ENCODE measurements around the gene TTLL10. TPM values are rescaled to one million over a fixed set of nuclear protein-coding genes. Genes with fewer than 3 reads are reported as not detected.
A peak's percentile ranks its signal among the peaks of the same experiment; 100 is the strongest.

Gene TTLL10, protein sequence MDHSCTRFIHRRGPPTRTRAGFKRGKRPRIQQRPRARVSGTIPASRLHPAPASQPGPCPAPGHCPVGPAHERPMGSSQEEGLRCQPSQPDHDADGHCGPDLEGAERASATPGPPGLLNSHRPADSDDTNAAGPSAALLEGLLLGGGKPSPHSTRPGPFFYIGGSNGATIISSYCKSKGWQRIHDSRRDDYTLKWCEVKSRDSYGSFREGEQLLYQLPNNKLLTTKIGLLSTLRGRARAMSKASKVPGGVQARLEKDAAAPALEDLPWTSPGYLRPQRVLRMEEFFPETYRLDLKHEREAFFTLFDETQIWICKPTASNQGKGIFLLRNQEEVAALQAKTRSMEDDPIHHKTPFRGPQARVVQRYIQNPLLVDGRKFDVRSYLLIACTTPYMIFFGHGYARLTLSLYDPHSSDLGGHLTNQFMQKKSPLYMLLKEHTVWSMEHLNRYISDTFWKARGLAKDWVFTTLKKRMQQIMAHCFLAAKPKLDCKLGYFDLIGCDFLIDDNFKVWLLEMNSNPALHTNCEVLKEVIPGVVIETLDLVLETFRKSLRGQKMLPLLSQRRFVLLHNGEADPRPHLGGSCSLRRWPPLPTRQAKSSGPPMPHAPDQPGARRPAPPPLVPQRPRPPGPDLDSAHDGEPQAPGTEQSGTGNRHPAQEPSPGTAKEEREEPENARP
- 2.3 TPM for total RNA-seq

DNA sequence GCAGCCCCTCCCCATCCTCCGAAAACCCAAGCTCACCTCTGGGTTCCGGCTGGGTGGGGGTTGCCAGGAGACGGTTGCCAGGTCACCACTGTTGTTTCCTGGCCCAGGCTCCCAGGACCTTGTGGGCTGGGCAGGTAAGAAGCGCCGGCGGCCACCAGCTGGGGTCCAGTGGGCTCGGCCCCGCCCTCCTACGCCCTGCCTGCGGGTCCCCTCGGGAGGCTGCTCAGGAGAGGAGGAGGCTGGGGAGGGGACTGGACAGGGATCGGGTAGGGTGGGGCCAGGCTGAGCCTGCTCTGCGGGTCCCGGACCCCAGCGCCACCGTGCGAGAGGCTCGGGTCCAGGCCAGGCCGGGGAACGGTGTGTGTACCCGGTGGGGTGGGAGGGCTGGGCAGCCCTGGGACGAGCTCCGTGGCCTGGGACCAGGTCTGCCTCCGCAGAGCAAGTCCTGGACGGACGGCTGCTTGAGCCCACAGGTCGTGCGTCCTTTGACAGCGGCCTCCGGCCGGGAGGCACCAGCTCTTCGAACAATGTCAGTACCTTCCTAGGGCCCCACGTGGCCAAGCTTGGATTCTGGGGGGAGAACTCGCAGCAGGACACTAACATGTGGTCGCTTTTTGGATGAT, at the start of gene TTLL10:
TTLL10 (plus strand) TSS at position 88 of the 623 bp plus-strand sequence. CDS start 5,336 bp downstream, outside the sequence.
- DNase-seq (ENCODE audit: low spot score): no peak

DNA sequence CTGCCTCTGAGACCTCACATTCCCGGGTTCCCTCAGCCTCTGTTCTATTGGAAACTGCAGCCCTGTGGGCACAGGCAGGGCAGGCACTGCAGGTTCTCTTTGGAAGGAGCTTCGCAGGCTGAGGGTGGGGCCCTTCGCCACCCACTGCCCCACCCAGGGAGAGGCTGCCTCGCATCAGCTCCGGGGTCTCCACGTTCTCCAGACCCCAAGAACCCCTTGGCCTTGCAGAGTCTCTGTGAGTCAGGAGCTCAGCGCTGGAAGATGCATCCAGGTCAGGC, 49.2 kb upstream of the TTLL10 start:
- DNase-seq (ENCODE audit: low spot score): no peak

- DNase-seq (ENCODE audit: low spot score): no peak
Measured at GRCh38 chr1:1124786-1125642, 48.7 kb upstream of the TTLL10 start.

GRCh38 chr1:1125945-1126344, 47.7 kb upstream of the TTLL10 start:
- DNase-seq (ENCODE audit: low spot score): no peak

DNA sequence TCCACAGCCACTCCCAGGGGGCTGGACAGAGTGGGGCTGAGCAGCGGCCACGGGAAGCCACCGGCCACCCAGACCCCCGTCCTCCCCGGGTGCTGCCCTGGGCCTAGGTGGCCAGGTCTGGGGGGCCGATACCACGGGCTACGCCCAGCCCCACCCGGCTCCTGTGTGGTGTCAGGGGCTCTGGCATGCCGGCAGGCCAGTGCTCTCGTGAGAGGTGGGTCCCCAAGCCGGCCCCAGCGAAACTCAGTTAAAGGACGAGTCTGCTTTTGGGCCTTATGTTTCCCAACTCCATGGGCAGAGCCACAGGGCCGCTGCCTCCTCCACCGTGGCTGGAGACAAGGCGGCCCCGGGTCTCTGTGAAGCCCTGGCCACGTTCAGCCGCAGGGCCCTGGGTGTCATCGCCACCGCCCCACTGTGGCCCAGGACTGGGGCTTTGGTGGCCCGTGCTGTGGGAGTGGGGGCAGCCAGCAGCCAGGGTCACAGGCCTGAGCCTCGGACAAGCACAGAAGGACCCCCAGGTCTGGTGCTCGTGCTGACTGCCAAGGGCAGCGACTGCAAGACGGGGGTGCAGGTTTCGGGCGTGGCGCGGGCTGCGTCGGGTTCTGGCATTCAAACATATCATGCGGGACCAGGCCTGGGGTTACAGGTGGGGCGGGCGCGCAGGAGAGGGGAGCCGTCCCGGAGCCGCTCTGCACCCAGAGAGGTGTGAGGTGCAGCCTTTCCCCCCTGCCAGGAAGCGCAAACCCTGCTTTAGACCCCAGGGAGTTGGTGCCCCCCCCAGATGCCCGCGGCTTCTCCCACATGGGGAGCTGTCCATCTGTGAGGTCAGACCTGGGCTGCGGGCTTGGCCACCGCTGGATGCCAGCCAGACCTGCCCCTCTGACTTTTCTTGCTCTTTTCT, 45.9 kb upstream of the TTLL10 start:
- no peak for DNase-seq (ENCODE audit: low spot score)

DNA sequence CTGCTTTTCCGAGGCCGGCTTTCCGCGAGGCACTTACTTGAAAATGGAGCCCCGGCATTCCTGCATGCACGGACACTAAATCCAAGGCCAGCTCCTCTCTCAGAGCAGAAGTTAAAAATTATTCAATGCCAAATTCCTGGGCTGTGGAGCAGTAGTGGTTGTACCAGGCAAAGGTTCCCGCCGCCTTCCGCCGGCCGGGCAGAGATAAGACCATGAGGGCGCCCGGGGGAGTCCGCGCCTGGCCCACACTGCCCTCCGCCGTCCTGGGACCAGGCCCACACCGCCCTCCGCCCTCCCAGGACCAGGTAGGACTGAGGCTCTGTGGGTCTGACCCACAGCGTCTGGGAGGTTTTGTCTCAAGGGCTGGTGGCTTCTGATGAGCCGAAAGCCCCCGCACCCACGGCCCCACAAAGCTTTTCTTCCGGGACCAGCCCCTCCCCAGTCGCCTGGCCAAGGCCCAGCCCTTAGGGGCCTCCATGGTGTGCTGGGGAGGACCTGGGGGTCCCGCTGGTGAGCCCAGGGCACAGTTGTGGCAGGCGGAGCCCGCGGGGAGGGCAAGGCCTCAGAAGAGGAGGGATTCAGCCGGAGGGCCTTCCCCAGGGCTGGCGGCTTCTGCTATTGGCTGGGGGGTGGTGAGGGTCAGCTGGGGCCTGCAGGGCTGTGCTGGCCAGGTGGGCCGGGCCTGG, 45.1 kb upstream of the TTLL10 start:
- DNase-seq (ENCODE audit: low spot score): no peak

GRCh38 chr1:1129381-1129821, 44.3 kb upstream of the TTLL10 start:
- DNase-seq (ENCODE audit: low spot score): no peak

DNA sequence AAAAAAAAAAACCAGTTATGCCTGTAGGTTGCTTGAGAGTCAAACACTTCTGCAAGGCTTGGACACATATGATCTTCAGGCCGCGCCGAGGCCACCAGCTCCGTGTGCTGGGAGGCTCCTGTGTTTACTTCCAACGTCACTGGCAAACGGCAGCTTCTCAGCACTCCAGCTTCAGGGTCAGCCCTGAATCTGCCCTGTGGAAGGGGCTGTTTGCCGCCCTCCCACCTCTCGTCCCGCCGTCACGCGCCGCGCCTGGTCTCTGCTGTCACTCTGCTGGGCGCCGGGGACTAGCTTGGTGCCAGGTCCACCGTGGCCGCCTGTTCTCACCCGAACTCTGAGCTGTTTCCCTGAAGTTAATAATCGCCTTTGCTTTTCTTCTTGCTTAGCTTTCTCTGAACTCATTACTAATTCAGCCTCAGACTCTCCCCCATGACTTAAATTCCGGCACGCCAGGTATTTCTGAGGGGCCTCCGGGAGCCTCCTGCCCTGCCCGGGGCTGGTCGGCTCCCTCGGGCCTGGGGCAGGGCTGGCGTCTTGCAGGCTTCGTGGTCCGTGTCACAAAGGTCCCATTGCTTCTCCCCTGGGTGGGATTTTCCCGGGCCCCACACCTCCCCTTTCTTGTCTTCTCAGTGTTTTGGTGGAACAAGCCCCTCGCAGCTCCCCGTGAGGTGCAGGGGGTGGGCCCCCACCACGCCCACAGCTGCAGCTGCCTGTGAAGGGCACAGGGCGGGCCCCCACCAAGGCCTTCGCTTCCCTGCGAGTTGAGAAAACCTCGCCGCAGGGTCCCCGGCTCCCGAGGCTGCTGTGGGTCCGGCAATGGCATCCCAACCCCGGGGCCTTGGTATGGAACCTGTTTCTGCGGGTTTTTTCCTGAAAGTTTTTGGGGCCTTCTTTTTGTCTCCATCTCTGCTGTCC, 43.2 kb upstream of the TTLL10 start:
- no peak for DNase-seq (ENCODE audit: low spot score)

GRCh38 chr1:1132042-1132950, 41.4 kb upstream of the TTLL10 start:
- DNase-seq (ENCODE audit: low spot score): no peak

DNA sequence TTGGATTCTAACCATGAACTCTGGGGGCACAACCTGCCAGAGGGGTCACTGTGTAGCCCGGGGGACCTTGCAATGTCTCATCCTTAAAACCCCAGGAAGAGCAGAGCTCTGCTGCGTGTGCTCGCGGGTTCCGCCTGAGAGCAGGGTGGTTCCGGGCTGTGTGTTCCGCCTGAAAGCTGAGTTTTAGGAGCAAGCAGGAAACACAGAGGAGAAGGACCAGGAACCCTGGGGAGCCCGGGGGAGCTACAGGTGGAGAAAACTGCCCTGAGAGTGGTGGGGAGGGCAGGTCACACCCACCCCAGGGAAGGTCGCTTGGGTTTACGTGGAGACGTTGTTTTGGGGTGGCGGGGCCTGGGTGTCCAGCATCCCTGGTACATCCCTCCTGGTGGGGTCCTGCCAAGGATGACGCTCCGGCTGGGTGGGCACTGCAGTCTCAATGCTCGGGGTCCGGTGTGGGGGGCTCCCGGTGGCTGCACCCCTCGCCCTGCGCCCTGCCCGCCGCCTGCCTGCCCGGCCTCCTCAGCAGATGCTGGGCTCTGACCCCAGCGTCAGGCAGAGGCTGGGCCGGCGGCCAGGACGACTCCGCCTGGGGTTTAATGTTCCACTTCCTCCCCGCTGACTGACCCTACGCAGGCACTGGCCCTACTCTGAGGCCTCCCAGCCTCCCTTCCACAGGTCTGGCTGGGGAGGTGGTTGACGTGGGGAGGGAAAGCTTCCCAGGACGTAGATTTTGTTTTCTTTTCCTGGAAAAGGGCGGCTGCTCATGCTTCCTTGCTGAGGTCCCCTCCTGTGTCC, 40.5 kb upstream of the TTLL10 start:
- no peak for DNase-seq (ENCODE audit: low spot score)

DNA sequence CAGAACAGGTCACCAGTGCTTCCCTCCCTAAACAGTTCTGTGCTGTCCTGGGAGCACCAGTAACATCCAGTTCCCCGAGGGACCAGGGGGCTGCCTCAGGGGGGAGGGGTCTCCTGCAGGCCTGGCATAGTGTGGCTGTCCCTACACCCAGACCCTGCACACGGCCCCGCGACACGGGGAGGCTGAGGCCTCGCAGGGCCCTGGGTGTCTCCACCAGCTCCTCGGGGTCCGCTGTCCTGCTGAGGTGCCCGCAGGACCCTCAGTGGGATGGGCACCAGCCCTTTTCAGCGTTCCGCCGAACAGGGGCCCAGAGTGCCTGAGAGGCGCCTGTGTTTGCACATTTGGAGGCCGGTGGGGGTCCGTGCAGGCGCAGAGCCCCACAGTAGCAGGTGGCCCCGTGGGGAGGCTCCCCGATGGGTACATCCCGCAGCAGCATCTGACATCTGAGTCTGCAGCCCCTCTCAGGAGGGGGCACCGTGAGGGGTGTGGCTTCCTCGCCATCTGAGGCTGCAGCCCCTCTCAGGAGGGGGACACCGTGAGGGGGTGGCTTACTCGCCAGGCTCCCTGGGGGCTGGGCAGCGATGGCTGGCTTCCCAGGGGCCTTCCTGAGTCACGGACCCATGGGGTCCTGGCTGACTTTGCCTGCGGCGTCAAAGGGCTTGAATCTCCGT, 39.2 kb upstream of the TTLL10 start:
- no peak for DNase-seq (ENCODE audit: low spot score)

DNA sequence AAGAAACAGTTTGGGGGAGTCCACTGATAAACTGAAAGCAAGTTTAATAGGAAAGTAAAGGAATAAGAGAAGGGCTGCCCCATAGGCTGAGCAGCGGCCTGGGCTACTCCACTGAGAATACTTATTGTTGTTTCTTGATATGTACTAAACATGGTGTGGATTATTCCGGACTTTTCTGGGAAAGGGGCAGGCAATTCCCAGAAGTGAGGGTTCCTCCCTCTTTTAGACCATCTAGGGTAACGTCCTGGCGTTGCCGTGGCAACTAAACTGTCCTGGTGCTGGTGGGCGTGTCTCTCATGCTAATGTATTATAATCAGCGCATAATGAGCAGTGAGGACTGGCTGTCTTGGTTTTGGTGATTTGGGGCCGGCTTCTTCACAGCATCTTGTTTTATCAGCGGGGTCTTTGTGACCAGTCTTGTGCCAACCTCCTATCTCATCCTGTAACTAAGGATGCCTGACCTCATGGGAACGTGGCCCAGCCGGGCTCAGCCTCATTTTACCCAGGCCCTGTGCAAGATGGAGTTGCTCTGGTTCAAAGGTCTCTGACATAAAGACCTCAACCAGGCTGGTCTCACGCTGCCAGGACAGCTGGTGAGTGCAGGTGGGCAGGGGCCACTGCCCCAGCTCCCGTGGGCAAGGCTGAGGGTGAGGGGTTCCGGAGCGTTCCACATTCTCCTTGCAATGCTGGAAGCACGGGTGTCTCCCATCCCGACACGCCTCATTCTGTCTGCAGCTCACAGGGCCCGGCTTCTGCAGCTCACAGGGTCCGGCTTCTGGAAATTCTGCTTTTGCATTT, 38.1 kb upstream of the TTLL10 start:
- DNase-seq (ENCODE audit: low spot score): no peak

DNA sequence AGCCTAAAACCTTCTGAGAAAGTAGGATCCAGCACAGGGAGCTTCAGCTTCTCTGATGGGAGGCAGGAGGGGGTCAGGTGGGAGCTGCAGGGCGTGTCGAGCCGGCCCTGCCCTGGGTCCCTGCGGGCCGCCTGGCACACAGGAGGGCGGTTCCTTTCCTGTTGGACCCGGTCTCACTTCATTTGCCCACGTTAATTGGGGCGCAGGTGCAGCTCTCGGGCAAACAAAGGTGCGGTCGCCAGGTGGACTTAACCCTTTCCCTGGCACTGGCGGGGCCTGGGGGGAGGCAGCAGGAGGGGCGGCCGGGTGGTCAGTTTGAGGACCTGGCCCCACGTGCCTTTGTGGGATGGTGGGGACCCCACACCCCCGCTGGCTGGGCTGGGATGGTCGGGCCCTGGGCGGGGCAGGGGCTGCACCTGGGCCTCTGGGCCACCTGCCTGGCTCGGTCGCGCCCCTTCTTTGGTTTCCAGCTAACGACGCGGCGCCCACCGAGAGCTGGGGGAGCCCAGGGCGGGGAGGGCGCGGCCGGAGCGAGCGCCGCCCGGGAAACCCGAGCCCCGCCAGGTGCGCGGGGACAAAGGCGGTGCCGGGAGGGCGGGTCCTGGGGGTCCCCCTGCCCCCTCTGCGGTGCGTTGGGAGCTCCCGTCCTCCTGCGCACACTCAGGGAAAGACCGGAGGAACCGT, 37.0 kb upstream of the TTLL10 start:
- peak; percentile 79 for DNase-seq (ENCODE audit: low spot score)

DNA sequence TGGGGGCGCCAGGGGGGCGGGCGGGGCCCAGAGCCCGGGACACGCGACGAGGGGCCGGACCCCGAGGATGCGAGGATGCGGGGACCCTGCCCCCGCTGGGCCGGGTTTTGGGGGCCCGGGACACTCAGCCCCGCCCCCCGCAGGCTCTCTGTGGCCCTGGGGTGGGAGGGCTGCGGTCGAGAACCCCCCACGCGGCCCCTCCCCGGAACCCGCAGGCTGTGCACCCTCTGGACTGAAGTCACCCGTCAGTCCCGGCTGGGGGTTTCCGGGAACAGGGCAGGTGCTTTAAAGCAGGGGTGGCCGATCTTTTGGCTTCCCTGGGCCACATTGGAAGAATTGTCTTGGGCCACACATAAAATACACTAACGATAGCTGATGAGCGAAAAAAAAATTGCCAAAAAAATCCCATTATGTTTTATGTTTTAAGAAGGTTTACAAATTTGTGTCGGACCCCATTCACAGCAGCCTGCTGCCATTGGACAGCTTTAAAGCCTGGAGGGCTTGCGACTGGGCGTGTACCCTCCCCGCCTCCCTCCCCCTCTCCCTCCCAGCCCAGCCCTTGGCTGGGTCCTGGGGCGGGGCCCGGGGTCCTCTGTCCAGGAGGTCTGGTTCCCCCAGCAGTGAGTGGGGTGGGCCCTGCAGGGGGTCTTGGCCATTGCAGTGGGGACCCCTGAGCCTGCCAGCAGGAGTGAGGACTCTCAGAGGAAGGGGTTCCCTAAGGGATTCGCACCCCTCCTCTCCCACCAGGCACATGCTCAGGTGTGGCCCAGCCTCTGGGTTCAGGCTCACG, 36.2 kb upstream of the TTLL10 start:
- no peak for DNase-seq (ENCODE audit: low spot score)

- no peak for DNase-seq (ENCODE audit: low spot score)
Measured at GRCh38 chr1:1140673-1141072, 33.0 kb upstream of the TTLL10 start.
